Panc1 (cell line): Measurements from ENCODE around the gene CYP4B1.

Experiments
- CTCF ChIP-seq: fragments of 450-650 bp; IDR thresholded peaks from 2 replicates; pipeline ENCODE4 v1.5.1; 2017; ENCODE audit warnings: mild to moderate bottlenecking
- POLR2AphosphoS5 ChIP-seq: IDR thresholded peaks from 2 replicates; pipeline ENCODE4 v1.6.1; 2012; ENCODE audit warnings: mild to moderate bottlenecking, low read depth, low read length, moderate library complexity
- SIN3A ChIP-seq: IDR thresholded peaks from 2 replicates; pipeline ENCODE4 v1.6.1; 2012; ENCODE audit warnings: low read depth, mild to moderate bottlenecking, low read length, moderate library complexity, borderline replicate concordance; ENCODE audit not compliant: insufficient read depth
- TF ChIP-seq, protein P1 (sequence below), 2 experiments: IDR thresholded peaks; 2 replicates each; pipeline ENCODE4 v1.6.1; 2011 to 2012; ENCODE audit warnings: low read depth in 2 of 2, control low read depth in 1 of 2, low read length in 1 of 2, mild to moderate bottlenecking in 1 of 2, moderate library complexity in 1 of 2; ENCODE audit not compliant: insufficient read depth in 1 of 2

GRCh38 chr1:46801323-46802055 is 2.6 kb downstream of the CYP4B1 start:
- TF ChIP-seq CTCF: no peak
- TF ChIP-seq, protein P1, sequence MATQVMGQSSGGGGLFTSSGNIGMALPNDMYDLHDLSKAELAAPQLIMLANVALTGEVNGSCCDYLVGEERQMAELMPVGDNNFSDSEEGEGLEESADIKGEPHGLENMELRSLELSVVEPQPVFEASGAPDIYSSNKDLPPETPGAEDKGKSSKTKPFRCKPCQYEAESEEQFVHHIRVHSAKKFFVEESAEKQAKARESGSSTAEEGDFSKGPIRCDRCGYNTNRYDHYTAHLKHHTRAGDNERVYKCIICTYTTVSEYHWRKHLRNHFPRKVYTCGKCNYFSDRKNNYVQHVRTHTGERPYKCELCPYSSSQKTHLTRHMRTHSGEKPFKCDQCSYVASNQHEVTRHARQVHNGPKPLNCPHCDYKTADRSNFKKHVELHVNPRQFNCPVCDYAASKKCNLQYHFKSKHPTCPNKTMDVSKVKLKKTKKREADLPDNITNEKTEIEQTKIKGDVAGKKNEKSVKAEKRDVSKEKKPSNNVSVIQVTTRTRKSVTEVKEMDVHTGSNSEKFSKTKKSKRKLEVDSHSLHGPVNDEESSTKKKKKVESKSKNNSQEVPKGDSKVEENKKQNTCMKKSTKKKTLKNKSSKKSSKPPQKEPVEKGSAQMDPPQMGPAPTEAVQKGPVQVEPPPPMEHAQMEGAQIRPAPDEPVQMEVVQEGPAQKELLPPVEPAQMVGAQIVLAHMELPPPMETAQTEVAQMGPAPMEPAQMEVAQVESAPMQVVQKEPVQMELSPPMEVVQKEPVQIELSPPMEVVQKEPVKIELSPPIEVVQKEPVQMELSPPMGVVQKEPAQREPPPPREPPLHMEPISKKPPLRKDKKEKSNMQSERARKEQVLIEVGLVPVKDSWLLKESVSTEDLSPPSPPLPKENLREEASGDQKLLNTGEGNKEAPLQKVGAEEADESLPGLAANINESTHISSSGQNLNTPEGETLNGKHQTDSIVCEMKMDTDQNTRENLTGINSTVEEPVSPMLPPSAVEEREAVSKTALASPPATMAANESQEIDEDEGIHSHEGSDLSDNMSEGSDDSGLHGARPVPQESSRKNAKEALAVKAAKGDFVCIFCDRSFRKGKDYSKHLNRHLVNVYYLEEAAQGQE (IDR thresholded peaks at IDR 0.05; ENCODE audit: insufficient read depth in 1 of 2, low read depth in 2 of 2, low read length in 1 of 2): no peak
- no peak for TF ChIP-seq POLR2AphosphoS5
- no peak for TF ChIP-seq SIN3A
